ENCODE results near the gene FOXP4. TPM values are rescaled to one million over a fixed set of nuclear protein-coding genes. Genes with fewer than 3 reads are reported as not detected.

FOXP4 gene
- total and polyA plus RNA-seq, 2 donors (not counting 1 experiment from before 2014, with no cell fraction given): 0.81 to 1.8 TPM

DNA sequence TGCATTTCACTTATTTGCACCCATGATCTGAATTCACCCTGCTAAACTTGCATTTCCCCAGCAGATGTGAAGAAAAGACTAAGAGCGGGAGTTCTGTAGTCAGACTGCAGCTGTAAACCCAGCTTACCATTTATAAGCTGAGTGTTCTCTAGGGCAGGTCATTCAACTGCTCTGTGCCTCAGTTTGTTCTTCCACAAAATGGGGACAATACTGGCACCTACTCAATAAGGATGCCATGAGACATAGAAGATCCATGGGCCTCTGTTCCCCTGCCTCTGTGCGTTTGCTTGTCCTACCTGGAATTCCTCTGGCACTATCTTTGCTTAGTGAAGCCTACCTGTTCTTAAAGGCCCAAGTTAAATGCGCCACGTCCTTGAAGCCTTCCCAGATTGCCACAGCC is 79.8 kb downstream of the FOXP4 start:
- no peaks in the 10 kb centered on the region for H3K4me1 ChIP-seq (ENCODE audit: control insufficient read depth, extremely low read depth, insufficient read depth, low read length)
- H3K36me3 ChIP-seq (ENCODE audit: control insufficient read depth, insufficient read depth, low read length): no peaks in the 10 kb centered on the region
- H3K9ac ChIP-seq (ENCODE audit: insufficient read depth, low read length): no peak overlapping the region
- no peaks in the 10 kb centered on the region for H3K9me3 ChIP-seq (ENCODE audit: control insufficient read depth, insufficient read depth, low read depth, low read length)
- H3K4me2 ChIP-seq (ENCODE audit: extremely low read depth, insufficient read depth, low read length): no peak overlapping the region
- no peaks in the 10 kb centered on the region for H4K20me1 ChIP-seq (ENCODE audit: control insufficient read depth, extremely low read depth, insufficient read depth, low read length)
- no peak for DNase-seq (ENCODE audit: low read depth in 2 of 2)
- H3K4me3 ChIP-seq (replicated peaks in 1 of 4; ENCODE audit: control extremely low read depth in 1 of 4, insufficient read depth in 1 of 4, low read depth in 3 of 4, low read length in 4 of 4): no peak overlapping the region
- no peak overlapping the region for H2AFZ ChIP-seq (ENCODE audit: low read length)
- no peaks in the 10 kb centered on the region for H3K27me3 ChIP-seq (ENCODE audit: control insufficient read depth, insufficient read depth, low read length)
- no peak overlapping the region for H3K27ac ChIP-seq (ENCODE audit: insufficient read depth, low read length)
- H3K79me2 ChIP-seq (ENCODE audit: control insufficient read depth, insufficient read depth, low read length): no peaks in the 10 kb centered on the region
- no peak for TF ChIP-seq EZH2 (IDR thresholded peaks at IDR 0.05; ENCODE audit: low read length, missing control alignments)
- TF ChIP-seq, protein P1, sequence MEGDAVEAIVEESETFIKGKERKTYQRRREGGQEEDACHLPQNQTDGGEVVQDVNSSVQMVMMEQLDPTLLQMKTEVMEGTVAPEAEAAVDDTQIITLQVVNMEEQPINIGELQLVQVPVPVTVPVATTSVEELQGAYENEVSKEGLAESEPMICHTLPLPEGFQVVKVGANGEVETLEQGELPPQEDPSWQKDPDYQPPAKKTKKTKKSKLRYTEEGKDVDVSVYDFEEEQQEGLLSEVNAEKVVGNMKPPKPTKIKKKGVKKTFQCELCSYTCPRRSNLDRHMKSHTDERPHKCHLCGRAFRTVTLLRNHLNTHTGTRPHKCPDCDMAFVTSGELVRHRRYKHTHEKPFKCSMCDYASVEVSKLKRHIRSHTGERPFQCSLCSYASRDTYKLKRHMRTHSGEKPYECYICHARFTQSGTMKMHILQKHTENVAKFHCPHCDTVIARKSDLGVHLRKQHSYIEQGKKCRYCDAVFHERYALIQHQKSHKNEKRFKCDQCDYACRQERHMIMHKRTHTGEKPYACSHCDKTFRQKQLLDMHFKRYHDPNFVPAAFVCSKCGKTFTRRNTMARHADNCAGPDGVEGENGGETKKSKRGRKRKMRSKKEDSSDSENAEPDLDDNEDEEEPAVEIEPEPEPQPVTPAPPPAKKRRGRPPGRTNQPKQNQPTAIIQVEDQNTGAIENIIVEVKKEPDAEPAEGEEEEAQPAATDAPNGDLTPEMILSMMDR (conservative IDR thresholded peaks at IDR 0.05 in 1 of 2, IDR thresholded peaks at IDR 0.05 in 1 of 2; ENCODE audit: low read depth in 1 of 2, low read length in 2 of 2): no peak

GRCh38 chr6:41626917-41627316 is 80.7 kb downstream of the FOXP4 start:
- Histone ChIP-seq H3K79me2 (ENCODE audit: control insufficient read depth, insufficient read depth, low read length) (no peaks in the 10 kb centered on the region), H3K9me3 (ENCODE audit: control insufficient read depth, insufficient read depth, low read depth, low read length) (no peaks in the 10 kb centered on the region), H4K20me1 (ENCODE audit: control insufficient read depth, extremely low read depth, insufficient read depth, low read length) (no peaks in the 10 kb centered on the region), H3K4me3 (replicated peaks in 1 of 4; ENCODE audit: control extremely low read depth in 1 of 4, insufficient read depth in 1 of 4, low read depth in 3 of 4, low read length in 4 of 4) (no peak overlapping the region), H3K27ac (ENCODE audit: insufficient read depth, low read length) (no peak overlapping the region), H3K4me2 (ENCODE audit: extremely low read depth, insufficient read depth, low read length) (no peak overlapping the region), H3K4me1 (ENCODE audit: control insufficient read depth, extremely low read depth, insufficient read depth, low read length) (no peaks in the 10 kb centered on the region), H3K9ac (ENCODE audit: insufficient read depth, low read length) (no peak overlapping the region), H2AFZ (ENCODE audit: low read length) (no peak overlapping the region), H3K36me3 (ENCODE audit: control insufficient read depth, insufficient read depth, low read length) (no peaks in the 10 kb centered on the region), H3K27me3 (ENCODE audit: control insufficient read depth, insufficient read depth, low read length) (no peaks in the 10 kb centered on the region)
- no peak for TF ChIP-seq EZH2 (IDR thresholded peaks at IDR 0.05; ENCODE audit: low read length, missing control alignments)
- TF ChIP-seq, protein P1 (conservative IDR thresholded peaks at IDR 0.05 in 1 of 2, IDR thresholded peaks at IDR 0.05 in 1 of 2; ENCODE audit: low read depth in 1 of 2, low read length in 2 of 2): no peak
- no peak for DNase-seq (ENCODE audit: low read depth in 2 of 2)

- TF ChIP-seq, protein P1 (conservative IDR thresholded peaks at IDR 0.05 in 1 of 2, IDR thresholded peaks at IDR 0.05 in 1 of 2; ENCODE audit: low read depth in 1 of 2, low read length in 2 of 2): no peak
- no peak for TF ChIP-seq EZH2 (IDR thresholded peaks at IDR 0.05; ENCODE audit: low read length, missing control alignments)
- Histone ChIP-seq H3K79me2 (ENCODE audit: control insufficient read depth, insufficient read depth, low read length) (no peaks in the 10 kb centered on the region), H3K36me3 (ENCODE audit: control insufficient read depth, insufficient read depth, low read length) (no peaks in the 10 kb centered on the region), H3K4me1 (ENCODE audit: control insufficient read depth, extremely low read depth, insufficient read depth, low read length) (no peaks in the 10 kb centered on the region), H4K20me1 (ENCODE audit: control insufficient read depth, extremely low read depth, insufficient read depth, low read length) (no peaks in the 10 kb centered on the region), H3K27ac (ENCODE audit: insufficient read depth, low read length) (no peak overlapping the region), H3K9ac (ENCODE audit: insufficient read depth, low read length) (no peak overlapping the region), H3K4me3 (replicated peaks in 1 of 4; ENCODE audit: control extremely low read depth in 1 of 4, insufficient read depth in 1 of 4, low read depth in 3 of 4, low read length in 4 of 4) (no peak overlapping the region), H3K4me2 (ENCODE audit: extremely low read depth, insufficient read depth, low read length) (no peak overlapping the region), H2AFZ (ENCODE audit: low read length) (no peak overlapping the region), H3K27me3 (ENCODE audit: control insufficient read depth, insufficient read depth, low read length) (no peaks in the 10 kb centered on the region), H3K9me3 (ENCODE audit: control insufficient read depth, insufficient read depth, low read depth, low read length) (no peaks in the 10 kb centered on the region)
- DNase-seq (ENCODE audit: low read depth in 2 of 2): no peak
Observed at GRCh38 chr6:41629128-41629527, 82.9 kb downstream of the FOXP4 start.

Data from fibroblast of lung (primary cell).